ENCODE data around the gene STX16.

GRCh38 chr20:58642441-58642840, 8.6 kb upstream of the STX16 start:
- TF ChIP-seq CTCF (IDR thresholded peaks at IDR 0.05) = no peak
- no peak for TF ChIP-seq POLR2A (IDR thresholded peaks at IDR 0.05)

Data from gastroesophageal sphincter (tissue), 3 donors.